ENCODE measurements around the gene CPEB1.

- no peak for TF ChIP-seq CTCF (tag by site-specific recombination; IDR thresholded peaks at IDR 0.05)
- TF ChIP-seq ZNF121 (tag by site-specific recombination; IDR thresholded peaks at IDR 0.05), result no peak
- no peak for TF ChIP-seq HOXA7 (CRISPR knock-in tag; IDR thresholded peaks at IDR 0.05; ENCODE audit: borderline replicate concordance)
- no peak for TF ChIP-seq ZEB2 (tag by site-specific recombination; IDR thresholded peaks at IDR 0.05)
- TF ChIP-seq ZBTB8A (tag by site-specific recombination; IDR thresholded peaks at IDR 0.05), result no peak
- no peak for TF ChIP-seq SCRT2 (tag by site-specific recombination; IDR thresholded peaks at IDR 0.05)
- no peak for TF ChIP-seq ZNF16 (tag by site-specific recombination; IDR thresholded peaks at IDR 0.05; ENCODE audit: low read depth)
- no peak for TF ChIP-seq REST (tag by site-specific recombination; IDR thresholded peaks at IDR 0.05)
- TF ChIP-seq SP2 (tag by site-specific recombination; IDR thresholded peaks at IDR 0.05), result no peak
- no peak for TF ChIP-seq ZNF707 (tag by site-specific recombination; IDR thresholded peaks at IDR 0.05)
- no peak for TF ChIP-seq GLI4 (tag by site-specific recombination; IDR thresholded peaks at IDR 0.05)
- TF ChIP-seq ZFP69B (tag by site-specific recombination; IDR thresholded peaks at IDR 0.05), result no peak
- no peak for TF ChIP-seq ZNF114 (tag by site-specific recombination; IDR thresholded peaks at IDR 0.05)
Measured at GRCh38 chr15:82649226-82649999, 2.2 kb upstream of the CPEB1 start.

All from HEK293 (cell line).